A549 (cell line): ENCODE results near the gene HCN2.

Source experiments
- ESRRA ChIP-seq: fragments of 150-350 bp; IDR thresholded peaks from 2 replicates; pipeline ENCODE4 v1.6.1; 2014; ENCODE audit warnings: mild to moderate bottlenecking, low read length, borderline replicate concordance
- JUN ChIP-seq, 2 experiments: fragments of >200 bp; sonication (Bioruptor Twin); formaldehyde crosslinking; IDR thresholded peaks; 2 replicates in 1 of 2; 3 replicates in 1 of 2; pipeline ENCODE4 v1.6.1; 2016 to 2017
- POLR2A ChIP-seq: IDR thresholded peaks from 2 replicates; pipeline ENCODE4 v1.6.1; 2012; ENCODE audit warnings: mild to moderate bottlenecking, low read length
- RFX5 ChIP-seq: fragments of 450-650 bp; IDR thresholded peaks from 2 replicates; pipeline ENCODE4 v1.7.1; 2014; ENCODE audit warnings: antibody characterized with exemption, mild to moderate bottlenecking, moderate library complexity
- ZC3H11A ChIP-seq: fragments of 450-650 bp; IDR thresholded peaks from 2 replicates; pipeline ENCODE4 v1.6.1; 2014; ENCODE audit warnings: antibody characterized with exemption, mild to moderate bottlenecking
- TF ChIP-seq, protein P1 (sequence below): fragments of >200 bp; sonication (Bioruptor Twin); formaldehyde crosslinking; IDR thresholded peaks from 3 replicates; pipeline ENCODE4 v1.5.1; 2016

DNA sequence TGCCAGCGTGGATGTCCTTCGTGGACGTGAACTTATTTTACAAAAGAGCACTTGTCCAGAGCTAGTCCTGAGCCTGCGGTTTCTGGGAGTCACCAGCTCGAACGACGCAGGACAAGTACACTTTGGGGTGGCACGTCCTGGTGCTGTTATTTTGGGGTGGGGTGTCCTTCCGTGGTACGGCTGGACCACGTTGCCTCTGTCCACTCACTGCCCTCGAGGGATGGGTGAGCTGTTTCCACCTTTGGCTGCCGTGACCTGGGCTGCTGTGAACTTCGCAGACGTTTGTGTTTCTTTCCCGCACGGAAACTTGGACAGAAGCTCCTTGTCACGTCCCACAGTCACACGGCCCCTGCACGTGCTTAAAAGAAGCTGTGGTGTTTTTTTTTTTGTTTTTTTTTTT is 34.9 kb upstream of the HCN2 start:
- TF ChIP-seq, protein P1, sequence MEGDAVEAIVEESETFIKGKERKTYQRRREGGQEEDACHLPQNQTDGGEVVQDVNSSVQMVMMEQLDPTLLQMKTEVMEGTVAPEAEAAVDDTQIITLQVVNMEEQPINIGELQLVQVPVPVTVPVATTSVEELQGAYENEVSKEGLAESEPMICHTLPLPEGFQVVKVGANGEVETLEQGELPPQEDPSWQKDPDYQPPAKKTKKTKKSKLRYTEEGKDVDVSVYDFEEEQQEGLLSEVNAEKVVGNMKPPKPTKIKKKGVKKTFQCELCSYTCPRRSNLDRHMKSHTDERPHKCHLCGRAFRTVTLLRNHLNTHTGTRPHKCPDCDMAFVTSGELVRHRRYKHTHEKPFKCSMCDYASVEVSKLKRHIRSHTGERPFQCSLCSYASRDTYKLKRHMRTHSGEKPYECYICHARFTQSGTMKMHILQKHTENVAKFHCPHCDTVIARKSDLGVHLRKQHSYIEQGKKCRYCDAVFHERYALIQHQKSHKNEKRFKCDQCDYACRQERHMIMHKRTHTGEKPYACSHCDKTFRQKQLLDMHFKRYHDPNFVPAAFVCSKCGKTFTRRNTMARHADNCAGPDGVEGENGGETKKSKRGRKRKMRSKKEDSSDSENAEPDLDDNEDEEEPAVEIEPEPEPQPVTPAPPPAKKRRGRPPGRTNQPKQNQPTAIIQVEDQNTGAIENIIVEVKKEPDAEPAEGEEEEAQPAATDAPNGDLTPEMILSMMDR = no peak
- no peak for TF ChIP-seq POLR2A
- no peak for TF ChIP-seq ESRRA
- TF ChIP-seq RFX5 = no peak
- no peak for TF ChIP-seq JUN (IDR thresholded peaks at IDR 0.05)
- TF ChIP-seq ZC3H11A = no peak
